ENCODE results near the gene UGT2A3. TPM values are rescaled to one million over a fixed set of nuclear protein-coding genes. Genes with fewer than 3 reads are reported as not detected.
"Not testable (repeated sequence)": the region's sequence is repeated elsewhere in the genome, so short reads cannot be mapped to it uniquely, and the experiment has no call there.

The UGT2A3 gene
- total RNA-seq, 2 experiments from 2014 or later: not detected

- Mint-ChIP-seq H3K27me3 (ENCODE audit: low read depth) (no peaks in the 10 kb centered on the region), H3K9me3 (ENCODE audit: insufficient read depth) (no peaks in the 10 kb centered on the region), H3K27ac (no peak overlapping the region), H3K4me3 (no peak overlapping the region), H3K36me3 (ENCODE audit: low read depth) (no peaks in the 10 kb centered on the region), H3K4me1 (ENCODE audit: low read depth) (no peaks in the 10 kb centered on the region)
- no peak for ATAC-seq
- POLR2A ChIA-PET: no interaction called here
- CTCF ChIA-PET: no interaction called here
- no peak for DNase-seq
Observed at GRCh38 chr4:68951806-68952585, 392 bp upstream of the UGT2A3 start.

DNA sequence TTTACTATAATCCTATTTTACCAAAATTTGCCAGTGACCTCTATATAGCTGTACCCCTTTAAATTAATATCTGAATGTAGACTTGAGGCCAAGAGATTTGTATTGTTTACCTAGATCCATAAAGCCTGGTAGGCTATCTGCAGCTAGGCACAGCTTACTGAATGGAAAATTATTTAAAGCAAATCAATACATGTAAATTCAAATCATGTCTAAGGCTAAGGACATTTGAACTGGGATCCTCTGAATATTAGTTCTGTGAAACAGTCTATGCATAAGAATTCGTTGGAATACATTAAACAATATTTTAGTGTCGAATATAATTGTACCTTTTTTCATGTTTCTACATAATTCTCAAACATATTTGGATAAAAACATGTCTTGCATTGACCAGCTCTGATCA, 1.6 kb downstream of the UGT2A3 start:
- ChIA-PET CTCF (no interaction called here), POLR2A (no interaction called here)
- Mint-ChIP-seq H3K27me3 (ENCODE audit: low read depth) (no peaks in the 10 kb centered on the region), H3K9me3 (ENCODE audit: insufficient read depth) (no peaks in the 10 kb centered on the region), H3K4me3 (no peak overlapping the region), H3K27ac (no peak overlapping the region), H3K4me1 (ENCODE audit: low read depth) (no peaks in the 10 kb centered on the region), H3K36me3 (ENCODE audit: low read depth) (no peaks in the 10 kb centered on the region)
- DNase-seq (no peak), ATAC-seq (no peak)

DNA sequence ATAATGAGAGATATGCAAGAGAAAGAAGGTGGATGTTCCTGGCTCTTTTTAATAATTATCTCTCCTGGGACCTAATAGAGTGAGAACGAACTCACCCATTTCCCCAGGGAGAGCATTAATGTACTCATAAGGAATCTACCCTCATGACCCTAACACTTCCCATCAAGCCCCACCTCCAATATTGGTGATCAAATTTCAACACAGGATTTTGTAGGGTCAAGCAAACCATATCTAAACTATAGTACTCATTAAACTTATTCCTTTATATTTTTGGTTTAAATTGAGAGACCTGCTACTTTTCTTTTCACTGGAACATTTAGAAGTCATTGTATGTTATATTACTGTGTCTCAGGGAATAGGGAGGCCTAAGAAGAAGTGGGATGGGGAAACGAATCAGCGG, 2.6 kb downstream of the UGT2A3 start:
- H3K4me1 Mint-ChIP-seq (ENCODE audit: low read depth): no peaks in the 10 kb centered on the region
- ATAC-seq: no peak
- no peak overlapping the region for H3K4me3 Mint-ChIP-seq
- no peak for DNase-seq
- H3K36me3 Mint-ChIP-seq (ENCODE audit: low read depth): no peaks in the 10 kb centered on the region
- no peak overlapping the region for H3K27ac Mint-ChIP-seq
- H3K27me3 Mint-ChIP-seq (ENCODE audit: low read depth): no peaks in the 10 kb centered on the region
- no peaks in the 10 kb centered on the region for H3K9me3 Mint-ChIP-seq (ENCODE audit: insufficient read depth)
- POLR2A ChIA-PET: no interaction called here
- CTCF ChIA-PET: no interaction called here

DNA sequence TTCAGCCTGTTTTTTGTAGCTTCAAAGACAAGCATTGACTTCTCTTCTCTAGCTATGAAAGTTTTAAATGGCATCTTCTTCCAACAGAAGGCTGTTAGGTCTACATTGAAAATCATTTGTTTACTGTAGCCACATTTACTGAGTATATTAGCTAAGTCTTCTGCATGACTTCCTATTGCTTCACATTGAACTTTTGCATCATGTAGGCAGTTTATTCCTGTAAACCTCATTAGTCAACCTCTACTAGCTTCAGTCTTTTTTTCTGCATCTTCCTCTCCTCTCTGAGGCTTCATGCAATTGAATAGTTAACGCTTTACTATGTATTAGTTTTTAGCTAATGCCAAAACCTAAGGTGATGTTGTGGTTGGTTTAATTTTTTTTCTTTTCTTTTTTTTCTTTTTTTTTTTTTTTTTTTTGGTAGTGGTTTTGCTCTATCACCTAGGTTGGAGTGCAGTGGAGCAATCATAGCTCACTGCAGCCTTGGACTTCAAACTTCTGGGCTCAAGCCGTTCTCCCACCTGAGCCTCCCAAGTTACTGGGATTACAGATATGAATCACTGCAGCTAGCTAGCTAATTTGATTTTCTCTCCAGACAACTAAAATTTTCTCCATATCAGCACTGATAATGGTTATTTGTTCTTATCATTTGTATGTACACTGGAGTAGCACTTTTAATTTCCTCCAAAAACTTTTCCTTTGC, 3.4 kb downstream of the UGT2A3 start:
- ATAC-seq: no peak
- CTCF ChIA-PET: no interaction called here
- H3K36me3 Mint-ChIP-seq (ENCODE audit: low read depth): no peaks in the 10 kb centered on the region
- no peak overlapping the region for H3K4me3 Mint-ChIP-seq
- POLR2A ChIA-PET: no interaction called here
- no peaks in the 10 kb centered on the region for H3K4me1 Mint-ChIP-seq (ENCODE audit: low read depth)
- no peaks in the 10 kb centered on the region for H3K27me3 Mint-ChIP-seq (ENCODE audit: low read depth)
- DNase-seq: no peak
- H3K27ac Mint-ChIP-seq: no peak overlapping the region
- H3K9me3 Mint-ChIP-seq (ENCODE audit: insufficient read depth): no peaks in the 10 kb centered on the region

DNA sequence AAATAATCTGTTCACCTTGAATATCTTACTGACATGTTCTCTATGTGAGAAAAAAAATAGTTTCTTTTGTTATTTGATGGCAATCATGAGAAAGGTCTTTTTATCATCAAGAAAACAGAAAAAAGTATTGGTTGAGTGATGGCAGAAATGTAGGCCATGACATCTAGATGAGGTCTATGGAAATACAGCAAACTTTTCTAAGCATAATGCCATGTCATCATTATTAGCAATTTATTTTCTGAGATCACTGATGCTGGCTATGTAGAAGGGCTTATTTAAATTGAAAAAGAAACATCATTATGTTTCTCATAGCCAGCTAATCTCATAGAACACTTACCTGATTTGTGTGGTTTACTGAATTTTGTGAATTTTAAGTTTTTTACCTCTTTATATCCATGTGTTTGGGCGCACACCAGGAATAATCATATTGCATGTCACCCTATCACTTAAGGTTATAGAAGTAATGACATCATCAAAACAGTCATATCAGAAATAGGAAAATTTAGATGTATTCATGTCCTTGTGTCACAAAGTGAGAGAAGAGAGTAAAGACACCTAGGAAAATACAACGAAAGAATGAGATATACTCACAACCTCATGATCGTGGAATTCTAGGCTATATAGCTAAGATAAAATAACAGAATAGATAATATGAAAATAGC, 22.4 kb downstream of the UGT2A3 start:
- Mint-ChIP-seq H3K36me3 (ENCODE audit: low read depth) (no peaks in the 10 kb centered on the region), H3K27ac (no peak overlapping the region), H3K9me3 (ENCODE audit: insufficient read depth) (no peaks in the 10 kb centered on the region), H3K27me3 (ENCODE audit: low read depth) (no peaks in the 10 kb centered on the region), H3K4me1 (ENCODE audit: low read depth) (no peaks in the 10 kb centered on the region), H3K4me3 (no peak overlapping the region)
- ChIA-PET CTCF (no interaction called here), POLR2A (no interaction called here)
- no peak for DNase-seq
- ATAC-seq: no peak

GRCh38 chr4:68927165-68927564, 24.4 kb downstream of the UGT2A3 start:
- Mint-ChIP-seq H3K4me1 (ENCODE audit: low read depth) (no peaks in the 10 kb centered on the region), H3K4me3 (no peak overlapping the region), H3K36me3 (ENCODE audit: low read depth) (no peaks in the 10 kb centered on the region), H3K9me3 (ENCODE audit: insufficient read depth) (no peaks in the 10 kb centered on the region), H3K27me3 (ENCODE audit: low read depth) (no peaks in the 10 kb centered on the region), H3K27ac (no peak overlapping the region)
- ChIA-PET POLR2A (no interaction called here), CTCF (no interaction called here)
- ATAC-seq: no peak
- DNase-seq: no peak

GRCh38 chr4:68922202-68922601, 29.4 kb downstream of the UGT2A3 start:
- CTCF ChIA-PET; POLR2A ChIA-PET; H3K4me3 Mint-ChIP-seq; H3K27ac Mint-ChIP-seq; H3K36me3 Mint-ChIP-seq (ENCODE audit: low read depth); DNase-seq; H3K4me1 Mint-ChIP-seq (ENCODE audit: low read depth); H3K9me3 Mint-ChIP-seq (ENCODE audit: insufficient read depth); H3K27me3 Mint-ChIP-seq (ENCODE audit: low read depth); ATAC-seq: not testable (repeated sequence)

DNA sequence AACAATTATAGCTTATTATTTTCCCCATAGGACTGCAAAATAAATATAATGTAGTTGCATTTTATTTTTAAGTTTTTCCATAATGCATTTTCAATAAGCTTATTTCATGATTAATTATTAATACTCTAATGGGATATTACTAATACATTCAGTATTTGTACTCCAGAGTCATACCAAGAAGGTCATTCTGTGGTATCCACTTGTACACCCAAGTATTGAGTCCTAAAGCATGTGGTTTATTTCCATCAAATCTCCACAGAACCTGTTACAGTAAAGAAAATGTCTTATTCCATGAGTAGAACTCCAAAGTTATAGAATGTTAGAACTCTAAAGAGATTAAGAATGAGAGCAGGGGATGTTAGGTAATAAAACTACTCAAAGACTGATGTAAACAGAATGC, 30.6 kb downstream of the UGT2A3 start:
- POLR2A ChIA-PET: no interaction called here
- ATAC-seq (no peak), DNase-seq (no peak)
- H3K36me3 Mint-ChIP-seq (ENCODE audit: low read depth): no peaks in the 10 kb centered on the region
- H3K4me1 Mint-ChIP-seq (ENCODE audit: low read depth): no peaks in the 10 kb centered on the region
- CTCF ChIA-PET: interaction anchor here (0.6 kb wide), 1 partner anchor 1184 kb away, joined by 3 read pairs; no protein-coding TSS in a partner anchor
- H3K27me3 Mint-ChIP-seq (ENCODE audit: low read depth): no peaks in the 10 kb centered on the region
- H3K9me3 Mint-ChIP-seq (ENCODE audit: insufficient read depth): no peaks in the 10 kb centered on the region
- no peak overlapping the region for H3K4me3 Mint-ChIP-seq
- no peak overlapping the region for H3K27ac Mint-ChIP-seq

GRCh38 chr4:68917016-68917415, 34.6 kb downstream of the UGT2A3 start:
- Mint-ChIP-seq H3K27ac (no peak overlapping the region), H3K4me3 (no peak overlapping the region), H3K27me3 (ENCODE audit: low read depth) (no peaks in the 10 kb centered on the region), H3K36me3 (ENCODE audit: low read depth) (no peaks in the 10 kb centered on the region), H3K9me3 (ENCODE audit: insufficient read depth) (no peaks in the 10 kb centered on the region), H3K4me1 (ENCODE audit: low read depth) (no peaks in the 10 kb centered on the region)
- DNase-seq (no peak), ATAC-seq (no peak)
- POLR2A ChIA-PET: no interaction called here
- CTCF ChIA-PET: no interaction called here

DNA sequence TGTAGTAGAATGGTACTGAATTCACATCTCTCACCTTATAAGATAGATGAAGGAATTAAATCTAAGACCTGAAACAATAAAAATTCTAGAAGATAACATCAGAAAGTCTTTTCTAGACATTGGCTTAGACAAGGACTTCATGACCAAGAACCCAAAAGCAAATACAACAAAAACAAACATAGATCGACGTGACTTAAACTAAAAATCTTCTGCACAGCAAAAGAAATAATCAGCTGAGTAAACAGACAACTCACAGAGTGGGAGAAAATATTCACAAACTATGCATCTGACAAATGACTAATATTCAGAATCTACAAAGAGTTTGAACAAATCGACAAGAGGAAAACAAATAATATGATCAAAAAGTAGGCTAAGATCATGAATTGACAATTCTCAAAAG, 38.8 kb downstream of the UGT2A3 start:
- Mint-ChIP-seq H3K4me3 (no peak overlapping the region), H3K27ac (no peak overlapping the region), H3K4me1 (ENCODE audit: low read depth) (no peaks in the 10 kb centered on the region), H3K36me3 (ENCODE audit: low read depth) (no peaks in the 10 kb centered on the region), H3K27me3 (ENCODE audit: low read depth) (no peaks in the 10 kb centered on the region), H3K9me3 (ENCODE audit: insufficient read depth) (no peaks in the 10 kb centered on the region)
- no peak for ATAC-seq
- ChIA-PET CTCF (no interaction called here), POLR2A (no interaction called here)
- no peak for DNase-seq

DNA sequence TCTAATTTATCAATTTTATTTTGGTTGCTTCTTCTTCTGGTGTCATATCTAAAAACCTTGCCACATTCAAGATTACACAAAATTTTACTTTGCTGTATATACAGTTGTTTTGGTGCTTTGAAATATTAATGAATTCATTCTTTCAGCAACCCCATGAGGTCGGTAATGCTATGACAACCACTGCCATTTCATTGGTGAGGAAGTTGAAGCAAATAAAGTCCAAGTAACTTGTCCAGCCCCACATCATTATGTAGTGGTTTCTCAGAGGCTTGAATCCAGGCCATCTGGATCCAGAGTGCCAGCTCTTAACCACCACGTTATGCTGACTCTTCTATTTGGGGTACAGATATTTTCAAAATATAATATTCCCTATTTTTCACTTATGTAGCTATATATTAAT, 42.2 kb downstream of the UGT2A3 start:
- Mint-ChIP-seq H3K9me3 (ENCODE audit: insufficient read depth) (no peaks in the 10 kb centered on the region), H3K27me3 (ENCODE audit: low read depth) (no peaks in the 10 kb centered on the region), H3K36me3 (ENCODE audit: low read depth) (no peaks in the 10 kb centered on the region), H3K27ac (no peak overlapping the region), H3K4me3 (no peak overlapping the region), H3K4me1 (ENCODE audit: low read depth) (no peaks in the 10 kb centered on the region)
- POLR2A ChIA-PET: no interaction called here
- DNase-seq: no peak
- ATAC-seq: no peak
- CTCF ChIA-PET: no interaction called here

DNA sequence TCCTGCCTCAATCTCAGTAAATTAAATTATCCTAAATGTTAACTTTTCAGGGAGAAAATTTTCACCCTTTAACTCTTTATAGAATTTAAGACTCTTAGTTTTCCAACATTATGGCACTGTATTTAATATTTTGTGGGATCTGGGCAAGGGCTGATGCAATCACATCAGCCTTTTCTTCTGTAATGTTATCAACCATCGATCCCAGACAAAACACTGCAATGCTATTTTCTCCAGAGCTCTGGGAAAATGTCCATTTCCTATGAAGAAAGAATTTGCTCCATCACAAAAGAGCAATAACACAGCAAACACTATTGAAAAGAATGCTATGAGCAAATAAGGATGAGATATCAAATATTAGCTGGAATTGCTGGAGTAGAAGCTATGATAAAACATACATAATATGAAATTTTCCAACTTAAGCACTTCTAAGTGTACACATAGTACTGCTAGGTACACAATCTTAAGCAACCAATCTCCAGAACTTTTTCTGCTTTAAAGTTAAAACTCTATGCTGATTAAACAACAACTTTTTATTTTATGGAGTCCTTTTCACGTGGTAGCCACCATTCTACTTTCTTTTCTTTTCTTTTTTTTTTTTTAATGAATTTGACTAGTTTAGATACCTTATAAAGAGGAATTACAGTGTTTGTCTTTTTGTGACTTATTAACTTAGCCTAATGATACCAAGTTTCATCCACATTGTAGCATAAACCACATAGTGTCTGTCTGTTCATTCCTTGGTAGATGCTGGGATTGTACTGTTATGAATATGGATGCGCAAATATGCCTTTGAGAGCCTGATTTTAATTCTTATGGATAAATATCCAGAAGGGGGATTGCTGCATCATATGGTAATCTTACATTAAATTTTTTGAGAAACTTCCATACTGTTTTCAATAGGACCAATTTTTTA, 43.6 kb downstream of the UGT2A3 start:
- H3K27ac Mint-ChIP-seq: no peak overlapping the region
- DNase-seq (no peak), ATAC-seq (no peak)
- POLR2A ChIA-PET: no interaction called here
- CTCF ChIA-PET: no interaction called here
- H3K9me3 Mint-ChIP-seq (ENCODE audit: insufficient read depth): no peaks in the 10 kb centered on the region
- H3K27me3 Mint-ChIP-seq (ENCODE audit: low read depth): no peaks in the 10 kb centered on the region
- no peaks in the 10 kb centered on the region for H3K4me1 Mint-ChIP-seq (ENCODE audit: low read depth)
- no peaks in the 10 kb centered on the region for H3K36me3 Mint-ChIP-seq (ENCODE audit: low read depth)
- H3K4me3 Mint-ChIP-seq: no peak overlapping the region

Measured in activated CD8-positive, alpha-beta T cell treated with anti-CD3 and anti-CD28 coated beads, Interleukin-2, amount 10 ng/mL, durations not matched to agents 7 days and 5 days (primary cell).